ENCODE data around the gene RAD54L.

DNA sequence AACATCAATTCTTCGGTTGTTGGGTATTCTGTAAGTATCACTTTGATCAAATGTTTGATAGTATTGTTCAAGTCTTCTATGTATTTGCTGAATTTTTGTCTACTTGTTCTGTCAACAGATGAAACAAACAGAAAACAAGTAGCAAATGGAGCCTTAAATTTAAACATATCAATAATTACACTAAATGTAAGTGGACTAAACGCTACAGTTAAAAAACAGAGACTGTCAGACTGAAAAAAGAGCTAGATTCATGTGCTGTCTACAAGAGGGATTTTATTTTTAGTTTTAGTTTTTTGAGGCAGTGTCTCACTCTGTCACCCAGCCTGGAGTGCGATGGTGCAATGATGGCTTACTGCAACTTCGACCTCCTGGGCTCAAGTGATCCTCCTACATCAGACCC lies 10.7 kb upstream of the RAD54L start:
- TF ChIP-seq, protein P1, sequence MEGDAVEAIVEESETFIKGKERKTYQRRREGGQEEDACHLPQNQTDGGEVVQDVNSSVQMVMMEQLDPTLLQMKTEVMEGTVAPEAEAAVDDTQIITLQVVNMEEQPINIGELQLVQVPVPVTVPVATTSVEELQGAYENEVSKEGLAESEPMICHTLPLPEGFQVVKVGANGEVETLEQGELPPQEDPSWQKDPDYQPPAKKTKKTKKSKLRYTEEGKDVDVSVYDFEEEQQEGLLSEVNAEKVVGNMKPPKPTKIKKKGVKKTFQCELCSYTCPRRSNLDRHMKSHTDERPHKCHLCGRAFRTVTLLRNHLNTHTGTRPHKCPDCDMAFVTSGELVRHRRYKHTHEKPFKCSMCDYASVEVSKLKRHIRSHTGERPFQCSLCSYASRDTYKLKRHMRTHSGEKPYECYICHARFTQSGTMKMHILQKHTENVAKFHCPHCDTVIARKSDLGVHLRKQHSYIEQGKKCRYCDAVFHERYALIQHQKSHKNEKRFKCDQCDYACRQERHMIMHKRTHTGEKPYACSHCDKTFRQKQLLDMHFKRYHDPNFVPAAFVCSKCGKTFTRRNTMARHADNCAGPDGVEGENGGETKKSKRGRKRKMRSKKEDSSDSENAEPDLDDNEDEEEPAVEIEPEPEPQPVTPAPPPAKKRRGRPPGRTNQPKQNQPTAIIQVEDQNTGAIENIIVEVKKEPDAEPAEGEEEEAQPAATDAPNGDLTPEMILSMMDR (IDR thresholded peaks at IDR 0.05; ENCODE audit: low read depth, low read length): no peak
- no peak for TF ChIP-seq MYC (IDR thresholded peaks at IDR 0.05; ENCODE audit: low read depth, low read length)
- no peak for TF ChIP-seq POLR2A (IDR thresholded peaks at IDR 0.05; ENCODE audit: extremely low read depth, insufficient read length)

Data from NB4 (cell line).